Vein endothelial cell (primary cell): ENCODE measurements around the gene TACO1. TPM values are rescaled to one million over a fixed set of nuclear protein-coding genes. Genes with fewer than 3 reads are reported as not detected.

Experiments used
- small RNA-seq: library from RNA; depleted of rRNA; stranded (forward); fragments of <200 nt; gene quantifications from one replicate; pipeline ENCODE3, GENCODE V24; 2012
- total RNA-seq: library from RNA; depleted of rRNA; stranded (reverse); fragments of >200 nt; gene quantifications from 2 replicates; pipeline ENCODE4 v1.2.3, GENCODE V29; 2012

The TACO1 gene
- 18.3 and 22.8 TPM in 2 replicates for total RNA-seq

GRCh38 chr17:63600569-63601438 is at the start of gene TACO1:
Gene TACO1, plus strand, starts transcription at chr17:63600895. Its CDS starts 189 bp downstream, at chr17:63601084.

DNA sequence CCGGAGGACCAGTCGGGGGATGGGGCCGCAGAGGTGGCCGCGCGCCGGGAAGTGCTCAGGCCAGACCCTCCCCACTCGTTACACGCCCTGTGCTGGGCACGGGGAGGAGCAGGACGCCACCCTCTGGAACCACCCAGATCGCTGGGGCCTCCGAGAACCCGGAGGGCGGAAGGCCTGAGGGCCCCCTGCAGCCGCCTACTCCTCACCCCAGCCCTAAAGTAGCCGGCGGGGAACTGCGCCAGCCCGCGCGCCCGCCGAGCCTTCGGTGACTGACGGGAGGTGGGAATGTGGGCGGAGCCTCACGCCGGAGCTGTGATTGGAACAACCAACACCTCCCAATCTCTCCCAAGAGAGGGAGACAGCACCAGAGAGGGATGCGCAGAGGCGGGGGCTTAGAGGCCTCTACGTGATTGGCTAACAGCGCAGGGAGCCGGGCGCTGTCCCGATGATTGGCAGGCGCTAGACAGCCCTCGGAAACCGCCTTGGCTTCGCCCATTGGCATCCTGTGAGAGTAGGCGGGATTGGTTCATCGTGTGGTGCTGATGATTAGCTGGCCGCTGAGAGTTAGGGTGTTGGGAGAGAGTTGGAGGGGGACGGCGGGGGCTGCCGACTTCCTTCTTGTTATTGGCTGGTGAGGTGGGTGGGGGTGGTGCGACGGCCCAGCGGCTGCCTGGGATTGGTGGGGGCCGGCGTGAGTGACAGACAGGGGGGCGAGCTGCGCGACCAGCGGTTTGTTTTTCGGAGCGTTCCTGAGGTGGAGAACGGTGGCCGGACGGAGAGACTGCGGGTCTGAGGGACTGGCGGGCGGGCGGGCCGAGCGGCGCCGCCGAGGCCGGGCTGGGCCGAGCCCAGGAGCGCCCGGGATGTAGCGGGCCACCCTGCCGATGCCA is 21.2 kb downstream of the TACO1 start, which contains the start of gene MAP3K3:
TSS of gene MAP3K3 (plus strand) at position 734 of the 890 bp plus-strand sequence. CDS start 343 bp downstream, outside the sequence.

Small RNAs within 50 kb of the gene (small RNA-seq; reads per million reads assigned to genes)
- gene RNU6-288P, result not detected

Other genes with a start within 250 kb of the TACO1 start
- gene CYB561, start 154.6 kb upstream of the TACO1 start, total RNA-seq, result 21.9 and 28.8 TPM in 2 replicates
- gene ACE, start 123.8 kb upstream of the TACO1 start, total RNA-seq, result 90.1 and 94.4 TPM in 2 replicates
- not detected in 2 replicates for gene KCNH6, start 77.5 kb upstream of the TACO1 start, total RNA-seq
- gene DCAF7, start 50.4 kb upstream of the TACO1 start, total RNA-seq, result 49.6 and 60.7 TPM in 2 replicates
- 90.2 and 117 TPM in 2 replicates for gene MAP3K3, start 21.5 kb downstream of the TACO1 start, total RNA-seq
- 27.8 TPM in 2 replicates for gene LIMD2, start 99.2 kb downstream of the TACO1 start, total RNA-seq
- 34.7 and 36.6 TPM in 2 replicates for gene STRADA, start 140.9 kb downstream of the TACO1 start, total RNA-seq
- gene CCDC47, start 172.7 kb downstream of the TACO1 start, total RNA-seq, result 72.8 and 81.6 TPM in 2 replicates
- 78.9 and 88.5 TPM in 2 replicates for gene DDX42, start 173.3 kb downstream of the TACO1 start, total RNA-seq
- gene PSMC5, start 226.5 kb downstream of the TACO1 start, total RNA-seq, result 63.4 and 65.7 TPM in 2 replicates
- gene FTSJ3, start 226.8 kb downstream of the TACO1 start, total RNA-seq, result 58.8 and 59.1 TPM in 2 replicates
- 55.7 and 68.3 TPM in 2 replicates for gene SMARCD2, start 241.8 kb downstream of the TACO1 start, total RNA-seq